Measurements from ENCODE around the gene RFT1. TPM values are rescaled to one million over a fixed set of nuclear protein-coding genes. Genes with fewer than 3 reads are reported as not detected.

Gene RFT1
- total and polyA plus RNA-seq, 2 donors (not counting 3 experiments of a cell fraction or from before 2014, with no cell fraction given) = 29.8 to 39.9 TPM

- dilution Hi-C loops (cut with MboI; ENCODE audit: extremely low pct_ligation_motif_present, low sequenced_read_pairs) (no loop called here), intact Hi-C loops (cut with micrococcal nuclease) (loop anchor here (2.0 kb wide), 1 partner anchor 35 kb away; no protein-coding TSS in a partner anchor)
- Histone ChIP-seq H3K4me2 (ENCODE audit: insufficient read depth, low read length) (peak overlapping the region; percentile 72), H3K4me3 (replicated peaks in 1 of 3; ENCODE audit: insufficient read depth in 1 of 3, low read depth in 1 of 3, low read length in 3 of 3) (peak overlapping the region in 1 of 3 experiments; percentile 87), H3K27ac (ENCODE audit: insufficient read depth, low read depth, low read length) (no peak overlapping the region), H3K4me1 (ENCODE audit: control insufficient read depth, extremely low read depth, insufficient read depth, low read length) (peaks cover 21% of the 10 kb centered on the region), H3K36me3 (ENCODE audit: control insufficient read depth in 2 of 2, extremely low read depth in 1 of 2, insufficient read depth in 2 of 2, low read length in 2 of 2) (no peaks in the 10 kb centered on the region), H3K9me1 (replicated peaks; ENCODE audit: control insufficient read depth, extremely low read depth, insufficient read depth, low read length) (no peaks in the 10 kb centered on the region), H2AFZ (ENCODE audit: low read depth, low read length) (peak overlapping the region; percentile 86), H3K9me3 (replicated peaks; ENCODE audit: control insufficient read depth, insufficient read depth, low read length) (no peaks in the 10 kb centered on the region), H4K20me1 (replicated peaks; ENCODE audit: control insufficient read depth, extremely low read depth, insufficient read depth, low read length) (no peaks in the 10 kb centered on the region), H3K9ac (replicated peaks; ENCODE audit: extremely low read depth, insufficient read depth, low read length) (no peak overlapping the region), H3K79me2 (ENCODE audit: control insufficient read depth, insufficient read depth, low read length) (peaks cover 4% of the 10 kb centered on the region), H3K27me3 (ENCODE audit: control insufficient read depth in 2 of 2, insufficient read depth in 2 of 2, low read length in 2 of 2) (peaks cover 0 to 2% of the 10 kb centered on the region in 2 experiments)
- FAIRE-seq (no peak), DNase-seq (ENCODE audit: low read depth, low spot score) (no peak)
- TF ChIP-seq GATA2 (IDR thresholded peaks at IDR 0.05; ENCODE audit: insufficient read depth, insufficient read length, low read depth, low read length) = no peak
- TF ChIP-seq MAX (IDR thresholded peaks at IDR 0.05; ENCODE audit: insufficient read depth, insufficient read length) = no peak
- no peak for TF ChIP-seq MYC (IDR thresholded peaks at IDR 0.05; ENCODE audit: low read depth, low read length)
- no peak for TF ChIP-seq CTCF (IDR thresholded peaks at IDR 0.05; ENCODE audit: extremely low read depth in 1 of 2, insufficient read depth in 1 of 2, low read depth in 1 of 2, low read length in 2 of 2)
- TF ChIP-seq JUN (IDR thresholded peaks at IDR 0.05; ENCODE audit: borderline replicate concordance, insufficient read depth, insufficient read length, low read depth) = no peak
- no peak for TF ChIP-seq POLR2AphosphoS5 (IDR thresholded peaks at IDR 0.05; ENCODE audit: insufficient read depth, low read depth, low read length)
- TF ChIP-seq FOS (IDR thresholded peaks at IDR 0.05; ENCODE audit: borderline replicate concordance, insufficient read depth, low read length) = no peak
- no peak for TF ChIP-seq POLR2A (IDR thresholded peaks at IDR 0.05; ENCODE audit: low read depth, low read length)
- no peak for TF ChIP-seq EZH2 (IDR thresholded peaks at IDR 0.05; ENCODE audit: borderline replicate concordance, low read depth, low read length, severe bottlenecking)
- BruUV-seq (replicated peaks) = no TSS peak
- POLR2A ChIA-PET = interaction anchor here (0.6 to 1.0 kb wide), 2 partner anchors 10 to 44 kb away, joined by 4 to 6 read pairs; no protein-coding TSS in a partner anchor
- CTCF ChIA-PET = interaction anchor here (0.7 to 3.2 kb wide), 6 partner anchors 9 to 46 kb away, joined by 3 to 34 read pairs (median 4); no protein-coding TSS in a partner anchor
These were observed 29.9 kb upstream of the RFT1 start for GRCh38 chr3:53160061-53160659.
